MG63 (cell line): Measurements from ENCODE around the gene SPOCD1. TPM values are rescaled to one million over a fixed set of nuclear protein-coding genes. Genes with fewer than 3 reads are reported as not detected.
A peak's percentile ranks its signal among the peaks of the same experiment; 100 is the strongest.

Source experiments
- DNase-seq: peaks from one replicate; pipeline ENCODE4 v3.0.0-alpha.2; 2020
- H3K27me3 ChIP-seq: fragments of 250-450 bp; sonication (Bioruptor Pico); 2 replicates; pipeline ENCODE4 v1.5.1; 2020; ENCODE audit warnings: mild to moderate bottlenecking, moderate library complexity
- H3K36me3 ChIP-seq: fragments of 250-450 bp; sonication (Bioruptor Pico); 2 replicates; pipeline ENCODE4 v1.5.1; 2020; ENCODE audit warnings: mild to moderate bottlenecking, moderate library complexity
- H3K4me3 ChIP-seq: fragments of 250-450 bp; sonication (Bioruptor Pico); 2 replicates; pipeline ENCODE4 v1.5.1; 2020; ENCODE audit warnings: mild to moderate bottlenecking, moderate library complexity
- H3K9me3 ChIP-seq: fragments of 250-450 bp; sonication (Bioruptor Pico); 2 replicates; pipeline ENCODE4 v1.5.1; 2020; ENCODE audit warnings: mild to moderate bottlenecking, moderate library complexity
- total RNA-seq: library from RNA; depleted of rRNA; stranded (reverse); fragments of >200 nt; shearing (Covaris generic); gene quantifications from 2 replicates; pipeline ENCODE4 v1.2.3, GENCODE V29; 2014; ENCODE audit warnings: low replicate concordance

The SPOCD1 gene
- total RNA-seq, 1 experiment from 2014 or later: 27.6 TPM

- DNase-seq: no peak
Measured at GRCh38 chr1:31796707-31797106, 19.1 kb downstream of the SPOCD1 start.

GRCh38 chr1:31795801-31796621 is 19.8 kb downstream of the SPOCD1 start:
- no peaks in the 10 kb centered on the region for H3K27me3 ChIP-seq
- H3K4me3 ChIP-seq: no peak overlapping the region
- DNase-seq: peak; percentile 50
- H3K36me3 ChIP-seq: peaks cover 32% of the 10 kb centered on the region
- no peaks in the 10 kb centered on the region for H3K9me3 ChIP-seq

More at GRCh38 chr1:31796707-31797106, 19.1 kb downstream of the SPOCD1 start:
- H3K36me3 ChIP-seq: peaks cover 30% of the 10 kb centered on the region
- H3K4me3 ChIP-seq: peak overlapping the region; percentile 57
- H3K27me3 ChIP-seq: no peaks in the 10 kb centered on the region
- H3K9me3 ChIP-seq: no peaks in the 10 kb centered on the region

- Histone ChIP-seq H3K36me3 (peaks cover 32% of the 10 kb centered on the region), H3K9me3 (no peaks in the 10 kb centered on the region), H3K4me3 (no peak overlapping the region), H3K27me3 (no peaks in the 10 kb centered on the region)
- DNase-seq: no peak
Measured at GRCh38 chr1:31795096-31795675, 20.6 kb downstream of the SPOCD1 start.

GRCh38 chr1:31793586-31794285 is 22.1 kb downstream of the SPOCD1 start:
- H3K4me3 ChIP-seq: no peak overlapping the region
- no peak for DNase-seq
- H3K9me3 ChIP-seq: no peaks in the 10 kb centered on the region
- peaks cover 32% of the 10 kb centered on the region for H3K36me3 ChIP-seq
- no peaks in the 10 kb centered on the region for H3K27me3 ChIP-seq

GRCh38 chr1:31793086-31793485 is 22.7 kb downstream of the SPOCD1 start:
- no peaks in the 10 kb centered on the region for H3K27me3 ChIP-seq
- H3K36me3 ChIP-seq: peaks cover 32% of the 10 kb centered on the region
- no peak for DNase-seq
- no peaks in the 10 kb centered on the region for H3K9me3 ChIP-seq
- H3K4me3 ChIP-seq: no peak overlapping the region

GRCh38 chr1:31792541-31792940 is 23.3 kb downstream of the SPOCD1 start:
- peaks cover 32% of the 10 kb centered on the region for H3K36me3 ChIP-seq
- no peaks in the 10 kb centered on the region for H3K27me3 ChIP-seq
- H3K4me3 ChIP-seq: no peak overlapping the region
- DNase-seq: no peak
- no peaks in the 10 kb centered on the region for H3K9me3 ChIP-seq

- DNase-seq: no peak
- Histone ChIP-seq H3K36me3 (peaks cover 29% of the 10 kb centered on the region), H3K9me3 (no peaks in the 10 kb centered on the region), H3K27me3 (no peaks in the 10 kb centered on the region), H3K4me3 (no peak overlapping the region)
Measured at GRCh38 chr1:31792116-31792515, 23.7 kb downstream of the SPOCD1 start.

- Histone ChIP-seq H3K9me3 (no peaks in the 10 kb centered on the region), H3K27me3 (no peaks in the 10 kb centered on the region), H3K4me3 (no peak overlapping the region), H3K36me3 (peaks cover 20% of the 10 kb centered on the region)
- no peak for DNase-seq
Measured at GRCh38 chr1:31791131-31791858, 24.5 kb downstream of the SPOCD1 start.

DNA sequence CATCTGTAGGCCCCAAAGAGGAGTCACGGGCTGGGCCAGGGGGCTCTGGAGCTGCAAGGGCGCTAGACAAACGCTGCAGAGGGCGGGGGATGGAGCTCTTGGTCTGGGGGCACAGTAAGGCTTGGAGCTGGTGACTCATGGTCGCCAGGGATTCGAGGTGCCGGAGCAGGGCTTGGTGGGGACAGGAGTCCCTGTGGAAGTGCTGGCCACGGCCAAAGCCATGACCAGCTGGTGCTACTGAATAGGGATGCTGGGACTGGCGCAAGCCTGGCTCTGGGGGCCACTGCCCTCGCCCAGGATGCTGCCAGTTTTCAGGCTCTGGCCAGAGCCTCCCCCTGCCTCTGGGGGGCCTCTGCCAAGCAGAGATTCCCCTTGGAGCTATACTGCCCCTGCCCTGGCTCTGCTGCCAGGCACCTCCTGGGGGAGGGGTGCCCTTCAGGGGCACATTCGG is 25.2 kb downstream of the SPOCD1 start:
- no peak for DNase-seq
- no peaks in the 10 kb centered on the region for H3K9me3 ChIP-seq
- H3K27me3 ChIP-seq: no peaks in the 10 kb centered on the region
- H3K36me3 ChIP-seq: peaks cover 14% of the 10 kb centered on the region
- no peak overlapping the region for H3K4me3 ChIP-seq

DNA sequence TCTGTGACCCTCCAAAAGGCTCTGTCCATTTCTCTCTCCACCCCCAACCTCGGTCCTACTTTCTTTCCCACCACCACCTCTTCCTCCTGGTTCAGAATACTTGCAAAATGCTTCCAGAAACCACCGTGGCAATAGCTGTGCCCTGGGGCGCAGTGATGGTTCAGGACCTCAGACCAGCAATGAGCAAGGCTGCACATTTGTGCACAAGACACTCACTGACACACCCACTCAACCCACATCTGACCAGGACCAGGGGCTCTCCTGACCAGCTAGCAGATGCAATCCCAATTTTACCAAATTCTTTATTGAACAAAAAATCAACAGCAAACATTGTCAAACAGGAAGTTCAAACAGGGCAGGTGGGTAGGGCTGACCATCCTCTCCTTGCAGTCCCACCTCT is 25.7 kb downstream of the SPOCD1 start:
- Histone ChIP-seq H3K9me3 (no peaks in the 10 kb centered on the region), H3K36me3 (peaks cover 11% of the 10 kb centered on the region; the same call in 1 of the 2 replicates), H3K27me3 (no peaks in the 10 kb centered on the region), H3K4me3 (no peak overlapping the region)
- no peak for DNase-seq

GRCh38 chr1:31789259-31790065 is 26.4 kb downstream of the SPOCD1 start:
- Histone ChIP-seq H3K27me3 (no peaks in the 10 kb centered on the region), H3K4me3 (peak overlapping the region; percentile 48), H3K9me3 (no peaks in the 10 kb centered on the region), H3K36me3 (peaks cover 8% of the 10 kb centered on the region; the same call in 1 of the 2 replicates)
- peak; percentile 90 for DNase-seq

DNA sequence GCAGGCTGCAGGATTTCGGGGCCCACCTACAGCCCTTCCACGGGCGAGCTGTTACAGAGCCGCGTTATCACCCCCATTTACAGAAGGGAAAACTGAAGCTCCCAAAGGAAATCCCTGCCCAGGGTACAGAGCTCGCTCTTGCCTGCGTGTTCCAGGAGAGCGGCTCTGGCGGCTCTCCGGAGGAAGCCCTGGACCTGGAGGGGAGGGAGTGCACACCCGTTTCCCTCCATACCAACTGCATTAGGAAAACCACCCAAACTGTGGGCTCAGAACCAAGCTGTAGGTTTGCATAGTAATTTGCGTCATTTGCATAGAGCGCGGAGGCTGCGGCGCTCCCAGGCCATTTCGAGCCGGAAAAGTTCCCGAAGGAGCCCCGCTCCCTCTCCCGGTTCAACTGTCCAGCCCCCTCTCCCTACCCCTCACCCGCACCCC is 27.0 kb downstream of the SPOCD1 start:
- no peaks in the 10 kb centered on the region for H3K9me3 ChIP-seq
- peaks cover 8% of the 10 kb centered on the region; the same call in 1 of the 2 replicates for H3K36me3 ChIP-seq
- peak; percentile 75 for DNase-seq
- H3K4me3 ChIP-seq: peak overlapping the region; percentile 48
- no peaks in the 10 kb centered on the region for H3K27me3 ChIP-seq

DNA sequence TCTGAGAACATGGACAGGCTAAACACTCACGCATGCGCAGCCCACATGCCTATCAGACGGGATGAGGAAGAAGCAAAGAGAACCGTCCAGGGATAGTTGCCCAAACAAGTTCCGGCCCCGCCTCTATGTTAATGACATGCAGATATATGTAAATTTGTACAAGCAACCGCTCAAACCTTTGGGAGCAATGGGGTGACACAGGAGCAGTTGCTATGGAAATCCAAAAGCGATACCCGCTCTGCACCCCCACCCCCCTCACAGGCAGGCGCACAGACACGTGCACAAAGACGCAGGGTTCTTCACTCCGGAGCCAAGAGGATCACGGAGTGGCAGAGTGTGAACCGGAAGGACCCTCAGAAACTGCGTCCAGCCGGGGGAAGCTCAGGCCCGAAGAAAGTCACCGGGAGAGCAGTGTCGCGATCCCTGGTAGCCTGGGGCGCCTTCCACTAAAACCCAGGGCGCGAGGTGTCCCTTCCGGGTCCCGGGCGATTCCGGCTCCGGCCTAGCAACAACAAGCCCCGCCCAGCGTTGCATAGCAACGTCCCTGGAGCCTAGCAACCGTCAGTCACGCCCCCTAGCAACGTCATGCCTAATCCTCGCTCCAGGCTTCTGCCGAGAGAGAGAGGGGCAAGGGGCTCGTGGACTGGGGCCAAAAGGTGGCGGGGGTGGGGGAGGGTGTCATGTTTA is 27.5 kb downstream of the SPOCD1 start:
- Histone ChIP-seq H3K36me3 (peaks cover 8% of the 10 kb centered on the region; the same call in 1 of the 2 replicates), H3K9me3 (no peaks in the 10 kb centered on the region), H3K27me3 (no peaks in the 10 kb centered on the region), H3K4me3 (peak overlapping the region; percentile 48)
- DNase-seq: peak; percentile 65

GRCh38 chr1:31787786-31788137 is 28.1 kb downstream of the SPOCD1 start:
- H3K36me3 ChIP-seq: peaks cover 5% of the 10 kb centered on the region; the same call in 1 of the 2 replicates
- H3K4me3 ChIP-seq: no peak overlapping the region; the same call in 1 of the 2 replicates
- no peak for DNase-seq
- H3K27me3 ChIP-seq: no peaks in the 10 kb centered on the region
- no peaks in the 10 kb centered on the region for H3K9me3 ChIP-seq

- no peak for DNase-seq
- peaks cover 2% of the 10 kb centered on the region; the same call in 1 of the 2 replicates for H3K36me3 ChIP-seq
- no peaks in the 10 kb centered on the region for H3K9me3 ChIP-seq
- no peak overlapping the region for H3K4me3 ChIP-seq
- H3K27me3 ChIP-seq: no peaks in the 10 kb centered on the region
Measured at GRCh38 chr1:31787261-31787660, 28.6 kb downstream of the SPOCD1 start.
